Stimulated activated CD8-positive, alpha-beta memory T cell treated with anti-CD3 and anti-CD28 coated beads, Interleukin-12 subunit alpha, Interleukin-12 subunit beta, amount 100 ng/mL, for 1 hour (primary cell): ENCODE results near the gene HRC.
"Not testable (repeated sequence)": the region's sequence is repeated elsewhere in the genome, so short reads cannot be mapped to it uniquely, and the experiment has no call there.

ENCODE experiments used
- DNase-seq: peaks from one replicate; pipeline ENCODE4 v3.0.0-alpha.2; 2020; ENCODE audit warnings: low read depth

Gene HRC

GRCh38 chr19:49157445-49158224 lies 2.4 kb upstream of the HRC start, which contains the start of gene TRPM4:
TSS of gene TRPM4 (plus strand) at chr19:49157792. CDS start at chr19:49157867, 75 bp downstream.
- DNase-seq = no peak

DNA sequence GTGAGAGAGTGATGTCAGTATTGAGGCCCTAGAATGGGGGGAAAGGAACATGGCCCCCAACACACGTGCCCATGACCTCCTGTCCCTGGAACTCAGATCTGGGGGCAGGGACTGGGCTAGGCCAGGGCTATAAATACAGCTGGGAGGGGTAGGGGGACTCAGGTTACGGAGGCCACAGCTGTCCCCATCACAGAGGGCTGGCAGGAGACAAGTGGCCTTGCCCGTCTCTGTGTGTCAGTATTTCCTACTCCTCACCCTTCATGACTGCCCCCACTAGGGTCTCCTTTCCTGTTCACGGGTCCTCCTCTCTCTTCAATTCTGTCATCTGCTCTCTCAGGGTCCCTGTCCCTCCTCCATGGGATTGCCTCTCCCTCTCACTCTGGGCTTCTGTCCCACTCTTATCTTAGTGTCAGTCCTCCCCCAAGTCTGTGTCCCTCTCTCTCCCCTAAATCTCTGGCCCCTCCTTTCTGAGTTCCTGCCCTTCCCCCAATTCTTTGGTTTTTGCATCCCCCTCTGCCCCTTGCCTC lies 687 bp upstream of the HRC start:
- DNase-seq = no peak

DNA sequence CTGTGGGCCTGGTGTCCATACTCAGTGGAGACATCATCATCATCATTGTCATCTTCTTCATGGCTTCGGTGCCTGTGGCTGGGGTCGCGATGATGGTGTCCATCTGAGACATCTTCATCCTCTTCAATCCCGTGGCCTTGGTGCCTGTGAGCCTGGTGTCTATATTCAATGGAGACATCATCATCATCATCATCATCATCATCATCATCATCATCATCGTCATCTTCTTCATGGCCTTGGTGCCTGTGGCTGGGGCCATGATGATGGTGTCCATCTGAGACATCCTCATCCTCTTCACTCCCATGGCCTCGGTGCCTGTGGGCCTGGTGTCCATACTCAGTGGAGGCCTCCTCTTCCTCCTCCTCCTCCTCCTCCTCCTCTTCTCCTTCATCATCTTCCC lies 917 bp downstream of the HRC start:
- no peak for DNase-seq

- no peak for DNase-seq
These were observed 1.9 kb downstream of the HRC start for GRCh38 chr19:49153167-49153809.

DNA sequence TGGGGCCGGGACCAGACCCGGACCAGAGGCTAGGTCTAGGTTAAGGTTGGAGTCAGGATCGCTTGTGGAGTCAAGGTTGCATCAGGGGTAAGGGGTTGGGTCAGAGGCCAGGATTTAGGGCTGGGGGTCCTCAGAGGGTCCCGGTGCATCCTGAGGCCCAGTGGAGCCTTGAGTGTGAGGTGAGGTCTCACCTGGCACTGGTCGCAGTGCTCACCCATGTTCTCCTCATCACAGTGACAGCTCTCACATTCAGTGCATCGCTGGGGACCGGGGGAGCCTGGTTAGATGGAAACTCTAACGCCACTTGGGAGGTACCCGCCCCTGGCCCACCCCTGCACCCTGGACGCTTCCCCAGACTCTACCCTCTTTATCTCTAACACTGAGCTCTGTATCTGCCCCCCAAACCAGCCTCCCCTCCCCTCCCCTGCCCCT lies 3.1 kb downstream of the HRC start:
- no peak for DNase-seq

GRCh38 chr19:49151267-49152118 lies 3.7 kb downstream of the HRC start:
- DNase-seq = no peak

DNA sequence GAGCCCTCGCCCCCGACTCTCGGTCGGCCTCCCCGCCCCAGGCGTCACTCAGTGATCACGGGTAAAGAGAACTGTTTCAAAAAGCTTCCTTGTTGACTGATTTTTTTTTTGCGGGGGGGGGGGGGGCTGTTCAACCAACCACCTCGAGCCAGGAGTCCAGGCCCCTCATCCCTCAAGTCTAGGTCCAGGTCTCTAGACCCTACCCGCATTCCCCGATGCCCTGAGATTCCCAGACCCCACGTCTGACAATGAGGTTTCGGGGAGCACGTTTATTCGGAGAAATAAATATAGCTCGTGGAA lies 4.3 kb downstream of the HRC start:
- DNase-seq = no peak

GRCh38 chr19:49150106-49150943 lies 4.9 kb downstream of the HRC start:
- no peak for DNase-seq

DNA sequence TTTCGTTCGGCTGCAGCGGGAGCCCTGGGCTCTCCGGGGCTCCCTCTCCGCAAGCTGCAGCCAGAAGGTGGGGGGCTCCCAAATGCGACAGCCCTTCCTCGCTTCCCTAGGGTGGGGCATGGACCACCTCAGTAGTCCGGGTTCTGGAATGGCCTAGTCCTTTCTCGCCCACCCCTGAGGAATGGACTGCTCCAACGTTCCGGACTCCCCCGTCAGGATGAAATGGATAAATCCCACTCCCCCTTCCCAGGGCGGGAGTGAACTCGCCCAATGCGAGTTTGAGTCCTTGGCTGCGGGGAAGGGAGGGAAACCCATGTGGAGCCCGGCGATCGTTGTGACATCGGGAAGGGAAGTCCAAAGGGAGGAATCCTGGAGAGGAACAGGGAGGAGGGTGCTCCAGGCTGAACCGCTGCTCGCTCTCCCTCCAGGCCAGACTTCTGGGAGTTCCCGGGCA lies 5.5 kb downstream of the HRC start:
- DNase-seq = no peak

DNA sequence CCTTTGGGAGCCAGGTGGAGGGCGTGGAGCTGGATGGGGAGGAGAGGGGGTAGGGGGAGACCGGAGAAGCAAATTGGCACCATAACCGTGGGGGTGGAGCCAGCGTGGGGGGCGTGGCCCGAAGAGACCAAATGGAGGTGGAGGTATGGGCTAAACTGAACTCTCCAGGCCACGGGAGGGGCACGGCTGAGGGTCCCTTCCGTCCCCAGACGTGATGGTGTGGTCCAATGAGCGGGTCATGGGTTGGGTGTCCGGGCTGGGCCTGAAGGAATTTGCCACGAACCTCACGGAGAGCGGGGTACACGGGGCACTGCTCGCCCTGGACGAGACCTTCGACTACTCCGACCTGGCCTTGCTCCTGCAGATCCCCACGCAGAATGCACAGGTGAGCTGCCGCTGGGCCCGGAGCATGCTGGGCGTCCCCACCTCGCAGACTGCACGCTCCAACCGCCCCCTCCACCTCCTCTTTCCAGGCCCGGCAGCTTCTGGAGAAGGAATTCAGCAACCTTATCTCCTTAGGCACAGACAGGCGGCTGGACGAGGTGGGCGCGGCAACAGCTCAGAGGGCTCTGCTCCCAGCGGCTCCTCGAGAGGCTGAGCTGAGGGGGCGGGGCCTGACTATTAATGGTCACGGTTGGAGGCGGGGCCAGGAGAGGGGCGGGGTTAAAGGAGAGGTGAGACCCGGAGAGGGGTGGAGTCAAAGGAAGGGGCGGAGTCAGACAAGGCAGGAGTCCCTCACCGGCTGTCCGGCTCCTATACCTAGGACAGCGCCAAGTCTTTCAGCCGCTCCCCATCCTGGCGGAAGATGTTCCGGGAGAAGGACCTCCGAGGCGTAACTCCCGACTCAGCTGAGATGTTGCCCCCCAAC lies 6.2 kb downstream of the HRC start:
- peak; percentile 59 for DNase-seq

DNA sequence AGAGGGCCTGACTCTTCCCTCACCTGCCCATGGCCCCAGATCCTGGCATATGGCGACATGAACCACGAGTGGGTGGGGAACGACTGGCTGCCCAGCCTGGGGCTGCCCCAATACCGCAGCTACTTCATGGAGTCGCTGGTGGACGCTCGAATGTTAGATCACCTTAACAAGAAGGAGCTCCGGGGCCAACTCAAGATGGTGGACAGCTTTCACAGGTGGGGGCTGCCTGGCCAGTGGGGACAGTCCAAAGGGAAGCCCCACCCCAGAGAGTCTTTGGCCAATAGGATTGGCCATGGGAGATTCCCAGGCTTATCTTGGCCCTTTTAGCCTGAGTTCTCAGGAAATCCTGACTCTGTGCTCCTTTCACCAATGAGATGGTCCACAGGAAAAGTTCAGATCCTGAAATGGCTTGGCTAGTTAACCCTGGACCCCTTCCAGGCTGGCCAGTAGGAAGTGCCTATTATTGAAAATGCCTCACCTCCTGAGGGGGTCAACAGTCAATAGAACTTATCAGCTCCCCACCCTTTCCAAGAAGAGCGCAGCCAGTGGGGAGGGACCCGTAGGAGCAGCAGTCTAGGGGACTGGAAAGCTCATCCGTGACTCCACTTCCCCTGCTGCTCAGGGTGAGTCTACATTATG lies 7.0 kb downstream of the HRC start:
- DNase-seq = no peak

DNA sequence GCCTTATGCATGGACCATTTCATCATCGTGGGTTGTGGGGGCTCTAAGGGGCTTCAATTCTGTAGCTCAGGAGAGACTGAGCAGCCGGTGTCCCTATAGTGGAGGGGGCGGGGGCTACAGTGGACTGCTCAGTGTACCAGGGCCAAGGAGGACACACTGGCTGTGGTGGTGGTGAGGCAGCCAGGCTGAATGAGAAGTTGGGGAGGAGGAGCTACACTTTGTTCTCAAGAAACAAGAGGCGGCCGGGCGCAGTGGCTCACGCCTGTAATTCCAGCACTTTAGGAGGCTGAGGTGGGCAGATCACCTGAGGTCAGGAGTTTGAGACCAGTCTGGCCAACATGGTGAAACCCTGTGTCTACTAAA lies 8.8 kb downstream of the HRC start:
- DNase-seq = not testable (repeated sequence)

GRCh38 chr19:49145573-49146407 lies 9.4 kb downstream of the HRC start:
- DNase-seq = peak; percentile 52

DNA sequence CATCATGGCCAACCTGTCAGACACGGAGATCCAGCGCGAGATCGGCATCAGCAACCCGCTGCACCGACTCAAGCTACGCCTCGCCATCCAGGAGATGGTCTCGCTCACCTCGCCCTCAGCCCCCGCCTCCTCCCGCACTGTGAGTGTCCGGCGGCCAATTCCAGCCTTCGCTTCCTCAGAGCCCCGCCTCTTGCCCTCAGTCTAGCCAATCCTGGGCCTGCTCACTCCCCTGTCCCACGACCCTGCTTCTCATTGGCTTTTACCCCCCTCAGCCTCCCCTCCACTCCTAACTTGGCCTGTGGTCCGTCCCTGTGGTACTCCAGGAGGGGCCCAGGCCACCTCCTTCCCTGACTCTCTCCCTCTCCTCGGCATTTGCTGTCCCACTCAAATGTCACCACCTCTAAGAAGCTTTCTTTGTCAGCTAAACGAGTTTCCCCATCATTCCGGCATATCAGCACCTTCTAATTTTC lies 12.3 kb downstream of the HRC start:
- DNase-seq = no peak

- no peak for DNase-seq
These were observed 13.8 kb downstream of the HRC start for GRCh38 chr19:49141352-49141751.

DNA sequence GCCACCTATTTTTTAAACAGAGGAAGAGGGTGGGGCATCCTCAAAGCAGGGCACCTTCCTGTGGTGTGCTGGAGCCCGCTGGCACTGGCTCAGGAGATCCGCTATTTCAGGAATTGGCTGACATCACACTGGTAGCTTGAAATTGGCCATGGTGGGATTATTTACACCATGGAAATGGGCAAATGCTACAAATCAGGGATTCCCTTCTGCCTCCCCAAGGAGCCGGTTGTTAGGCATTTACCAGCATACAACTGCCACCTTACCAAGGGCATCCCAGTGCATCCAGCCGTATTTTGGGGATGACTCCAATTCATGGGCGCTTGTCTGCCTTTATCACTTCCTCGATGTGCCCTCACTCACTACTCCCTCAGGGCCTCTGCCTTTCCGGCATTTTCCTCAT lies 14.2 kb downstream of the HRC start:
- no peak for DNase-seq

GRCh38 chr19:49136771-49137171 lies 18.4 kb downstream of the HRC start:
- DNase-seq = no peak

GRCh38 chr19:49135686-49136085 lies 19.5 kb downstream of the HRC start:
- DNase-seq = no peak
